ENCODE results near the gene LRRC47.
"Not testable (repeated sequence)": the region's sequence is repeated elsewhere in the genome, so short reads cannot be mapped to it uniquely, and the experiment has no call there.

The LRRC47 gene

GRCh38 chr1:3804627-3804944 lies 8.3 kb upstream of the LRRC47 start:
- H3K9me3 Mint-ChIP-seq; DNase-seq; H3K36me3 Mint-ChIP-seq (ENCODE audit: low read depth); H3K27ac Mint-ChIP-seq; H3K4me3 Mint-ChIP-seq: not testable (repeated sequence)
- Mint-ChIP-seq H3K4me1 (ENCODE audit: low read depth) (peaks cover 11% of the 10 kb centered on the region), H3K27me3 (peaks cover 42% of the 10 kb centered on the region)

- peaks cover 11% of the 10 kb centered on the region for H3K4me1 Mint-ChIP-seq (ENCODE audit: low read depth)
- DNase-seq = no peak
- H3K9me3 Mint-ChIP-seq = no peaks in the 10 kb centered on the region
- H3K27me3 Mint-ChIP-seq = peaks cover 44% of the 10 kb centered on the region
- no peaks in the 10 kb centered on the region for H3K36me3 Mint-ChIP-seq (ENCODE audit: low read depth)
- no peak overlapping the region for H3K27ac Mint-ChIP-seq
- no peak overlapping the region for H3K4me3 Mint-ChIP-seq
Measured at GRCh38 chr1:3803905-3804626, 7.8 kb upstream of the LRRC47 start.

- H3K9me3 Mint-ChIP-seq; H3K36me3 Mint-ChIP-seq (ENCODE audit: low read depth); H3K4me3 Mint-ChIP-seq; DNase-seq: not testable (repeated sequence)
- Mint-ChIP-seq H3K27ac (peak overlapping the region; percentile 75), H3K27me3 (peaks cover 44% of the 10 kb centered on the region), H3K4me1 (ENCODE audit: low read depth) (peaks cover 21% of the 10 kb centered on the region)
Measured at GRCh38 chr1:3800795-3801194, 4.5 kb upstream of the LRRC47 start.

- H3K36me3 Mint-ChIP-seq (ENCODE audit: low read depth) = peaks cover 10% of the 10 kb centered on the region
- no peak overlapping the region for H3K27ac Mint-ChIP-seq
- peaks cover 43% of the 10 kb centered on the region for H3K27me3 Mint-ChIP-seq
- H3K9me3 Mint-ChIP-seq = no peaks in the 10 kb centered on the region
- no peak for DNase-seq
- peaks cover 25% of the 10 kb centered on the region for H3K4me1 Mint-ChIP-seq (ENCODE audit: low read depth)
- H3K4me3 Mint-ChIP-seq = no peak overlapping the region
Measured at GRCh38 chr1:3799976-3800685, 3.8 kb upstream of the LRRC47 start.

GRCh38 chr1:3795453-3796214 lies 664 bp downstream of the LRRC47 start:
- no peak for DNase-seq
- Mint-ChIP-seq H3K4me3 (peak overlapping the region; percentile 83), H3K9me3 (no peaks in the 10 kb centered on the region), H3K27ac (peak overlapping the region; percentile 62), H3K27me3 (peaks cover 11% of the 10 kb centered on the region), H3K36me3 (ENCODE audit: low read depth) (peaks cover 38% of the 10 kb centered on the region), H3K4me1 (ENCODE audit: low read depth) (peaks cover 49% of the 10 kb centered on the region)

- H3K4me3 Mint-ChIP-seq = no peak overlapping the region
- no peak overlapping the region for H3K27ac Mint-ChIP-seq
- no peak for DNase-seq
- H3K27me3 Mint-ChIP-seq = no peaks in the 10 kb centered on the region
- peaks cover 51% of the 10 kb centered on the region for H3K4me1 Mint-ChIP-seq (ENCODE audit: low read depth)
- H3K9me3 Mint-ChIP-seq = no peaks in the 10 kb centered on the region
- peaks cover 63% of the 10 kb centered on the region for H3K36me3 Mint-ChIP-seq (ENCODE audit: low read depth)
Measured at GRCh38 chr1:3790952-3791351, 5.3 kb downstream of the LRRC47 start.

- Mint-ChIP-seq H3K27me3 (no peaks in the 10 kb centered on the region), H3K27ac (no peak overlapping the region), H3K36me3 (ENCODE audit: low read depth) (peaks cover 68% of the 10 kb centered on the region), H3K9me3 (no peaks in the 10 kb centered on the region), H3K4me1 (ENCODE audit: low read depth) (peaks cover 51% of the 10 kb centered on the region), H3K4me3 (no peak overlapping the region)
- DNase-seq = no peak
Measured at GRCh38 chr1:3790500-3790923, 5.8 kb downstream of the LRRC47 start.

GRCh38 chr1:3789421-3790300 lies 6.6 kb downstream of the LRRC47 start:
- no peaks in the 10 kb centered on the region for H3K27me3 Mint-ChIP-seq
- no peak for DNase-seq
- no peak overlapping the region for H3K4me3 Mint-ChIP-seq
- peaks cover 42% of the 10 kb centered on the region for H3K4me1 Mint-ChIP-seq (ENCODE audit: low read depth)
- peaks cover 69% of the 10 kb centered on the region for H3K36me3 Mint-ChIP-seq (ENCODE audit: low read depth)
- no peaks in the 10 kb centered on the region for H3K9me3 Mint-ChIP-seq
- no peak overlapping the region for H3K27ac Mint-ChIP-seq

GRCh38 chr1:3788756-3789420 lies 7.4 kb downstream of the LRRC47 start:
- H3K9me3 Mint-ChIP-seq = no peaks in the 10 kb centered on the region
- H3K4me1 Mint-ChIP-seq (ENCODE audit: low read depth) = peaks cover 34% of the 10 kb centered on the region
- H3K27me3 Mint-ChIP-seq = no peaks in the 10 kb centered on the region
- no peak for DNase-seq
- peaks cover 77% of the 10 kb centered on the region for H3K36me3 Mint-ChIP-seq (ENCODE audit: low read depth)
- H3K27ac Mint-ChIP-seq = peak overlapping the region; percentile 26
- no peak overlapping the region for H3K4me3 Mint-ChIP-seq

GRCh38 chr1:3787745-3788605 lies 8.3 kb downstream of the LRRC47 start:
- H3K27ac Mint-ChIP-seq = peak overlapping the region; percentile 63
- peaks cover 78% of the 10 kb centered on the region for H3K36me3 Mint-ChIP-seq (ENCODE audit: low read depth)
- DNase-seq = no peak
- peaks cover 25% of the 10 kb centered on the region for H3K4me1 Mint-ChIP-seq (ENCODE audit: low read depth)
- H3K9me3 Mint-ChIP-seq = no peaks in the 10 kb centered on the region
- H3K4me3 Mint-ChIP-seq = no peak overlapping the region
- no peaks in the 10 kb centered on the region for H3K27me3 Mint-ChIP-seq

- Mint-ChIP-seq H3K4me1 (ENCODE audit: low read depth) (peaks cover 20% of the 10 kb centered on the region), H3K4me3 (no peak overlapping the region), H3K9me3 (no peaks in the 10 kb centered on the region), H3K27me3 (no peaks in the 10 kb centered on the region), H3K27ac (peak overlapping the region; percentile 40), H3K36me3 (ENCODE audit: low read depth) (peaks cover 78% of the 10 kb centered on the region)
- DNase-seq = no peak
Measured at GRCh38 chr1:3787349-3787715, 9.0 kb downstream of the LRRC47 start.

GRCh38 chr1:3786468-3787348 lies 9.6 kb downstream of the LRRC47 start:
- no peak overlapping the region for H3K4me3 Mint-ChIP-seq
- no peaks in the 10 kb centered on the region for H3K9me3 Mint-ChIP-seq
- no peaks in the 10 kb centered on the region for H3K27me3 Mint-ChIP-seq
- peak overlapping the region; percentile 40 for H3K27ac Mint-ChIP-seq
- peaks cover 16% of the 10 kb centered on the region for H3K4me1 Mint-ChIP-seq (ENCODE audit: low read depth)
- DNase-seq = no peak
- H3K36me3 Mint-ChIP-seq (ENCODE audit: low read depth) = peaks cover 78% of the 10 kb centered on the region

All from activated T-cell treated with anti-CD3 and anti-CD28 coated beads, Interleukin-2, amount 50 U/mL, for 24 hours (primary cell).